Measurements from ENCODE around the gene INPP5F.

- TF ChIP-seq ZNF274 (IDR thresholded peaks at IDR 0.05; ENCODE audit: low read depth, low read length) (no peak), SUZ12 (IDR thresholded peaks at IDR 0.05; ENCODE audit: extremely low read depth, insufficient read depth, insufficient read length) (no peak), YY1 (IDR thresholded peaks at IDR 0.05; ENCODE audit: insufficient read depth, insufficient read length) (no peak)
Observed at GRCh38 chr10:119821182-119821581, 95.3 kb downstream of the INPP5F start.

All from NT2/D1 (cell line).